ACC112 (cell line): ENCODE measurements around the gene BRAF.
"Not testable (repeated sequence)": the region's sequence is repeated elsewhere in the genome, so short reads cannot be mapped to it uniquely, and the experiment has no call there.

Source experiments
- H2AFZ ChIP-seq: fragments of 200-600 bp; sonication (generic); one replicate; pipeline ENCODE4 v1.6.0; 2017; ENCODE audit warnings: antibody characterized with exemption, low read length; ENCODE audit not compliant: unreplicated experiment
- H3K27ac ChIP-seq: fragments of 200-600 bp; sonication (generic); 2 replicates; pipeline ENCODE4 v1.5.1; 2014; ENCODE audit warnings: low read depth, mild to moderate bottlenecking, antibody characterized with exemption, low read length, moderate library complexity
- H3K27me3 ChIP-seq: fragments of 200-600 bp; sonication (generic); 2 replicates; pipeline ENCODE4 v1.6.1; 2014; ENCODE audit warnings: mild to moderate bottlenecking, antibody characterized with exemption, low read length, moderate library complexity, mixed read lengths; ENCODE audit not compliant: insufficient read depth
- H3K36me3 ChIP-seq: fragments of 200-600 bp; sonication (generic); 2 replicates; pipeline ENCODE4 v1.6.1; 2016; ENCODE audit warnings: mild to moderate bottlenecking, antibody characterized with exemption, low read length, moderate library complexity, mixed read lengths; ENCODE audit not compliant: insufficient read depth
- H3K4me1 ChIP-seq: fragments of 200-600 bp; sonication (generic); one replicate; pipeline ENCODE4 v1.6.1; 2016; ENCODE audit warnings: low read length, mixed read lengths; ENCODE audit not compliant: insufficient read depth, unreplicated experiment, control insufficient read depth
- H3K4me3 ChIP-seq: fragments of 200-600 bp; sonication (generic); 2 replicates; pipeline ENCODE4 v1.5.1; 2014; ENCODE audit warnings: mild to moderate bottlenecking, low read depth, low read length
- H3K79me2 ChIP-seq: fragments of 200-600 bp; sonication (generic); one replicate; pipeline ENCODE4 v1.6.0; 2016; ENCODE audit warnings: low read length; ENCODE audit not compliant: control insufficient read depth, unreplicated experiment, insufficient read depth

The BRAF gene

DNA sequence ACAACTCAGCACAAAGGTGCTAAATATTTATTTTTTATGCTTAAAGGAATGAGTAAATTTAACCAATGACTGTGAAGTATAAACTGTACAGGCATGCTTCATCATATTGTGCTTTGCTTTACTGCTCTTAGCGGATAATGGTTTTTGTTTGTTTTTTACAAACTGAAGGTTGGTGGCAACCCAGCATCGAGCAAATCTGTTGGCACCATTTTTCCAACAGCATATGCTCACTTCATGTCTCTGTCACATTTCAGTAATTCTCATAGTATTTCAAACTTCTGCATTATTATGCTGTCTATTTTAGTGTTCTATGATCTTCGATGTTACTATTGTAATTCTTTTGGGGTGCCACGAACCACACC is 22.8 kb downstream of the BRAF start:
- peaks cover 3% of the 10 kb centered on the region for H3K4me1 ChIP-seq
- H3K27ac ChIP-seq, result no peak overlapping the region
- no peak overlapping the region for H3K4me3 ChIP-seq
- no peak overlapping the region for H2AFZ ChIP-seq
- H3K36me3 ChIP-seq, result 0 out of 2 replicates have a peak, but pooled peaks cover 4% of the 10 kb centered on the region
- H3K79me2 ChIP-seq, result peaks cover 57% of the 10 kb centered on the region
- no peaks in the 10 kb centered on the region for H3K27me3 ChIP-seq

GRCh38 chr7:140899883-140900282 is 24.8 kb downstream of the BRAF start:
- no peak overlapping the region for H3K27ac ChIP-seq
- peaks cover 54% of the 10 kb centered on the region for H3K79me2 ChIP-seq
- H3K4me1 ChIP-seq, result peaks cover 3% of the 10 kb centered on the region
- no peak overlapping the region for H3K4me3 ChIP-seq
- no peak overlapping the region for H2AFZ ChIP-seq
- no peaks in the 10 kb centered on the region for H3K27me3 ChIP-seq
- 0 out of 2 replicates have a peak, but pooled peaks cover 4% of the 10 kb centered on the region for H3K36me3 ChIP-seq

- no peak overlapping the region for H2AFZ ChIP-seq
- no peak overlapping the region for H3K27ac ChIP-seq
- H3K4me1 ChIP-seq, result peaks cover 2% of the 10 kb centered on the region
- H3K79me2 ChIP-seq, result peaks cover 61% of the 10 kb centered on the region
- no peaks in the 10 kb centered on the region for H3K27me3 ChIP-seq
- H3K36me3 ChIP-seq, result 0 out of 2 replicates have a peak, but pooled peaks cover 4% of the 10 kb centered on the region
- no peak overlapping the region for H3K4me3 ChIP-seq
These were observed 25.8 kb downstream of the BRAF start for GRCh38 chr7:140898786-140899536.

GRCh38 chr7:140896996-140897395 is 27.7 kb downstream of the BRAF start:
- Histone ChIP-seq H3K4me3 (no peak overlapping the region), H3K27me3 (no peaks in the 10 kb centered on the region), H3K36me3 (no peaks in the 10 kb centered on the region), H2AFZ (no peak overlapping the region), H3K27ac (no peak overlapping the region), H3K79me2 (peaks cover 61% of the 10 kb centered on the region), H3K4me1 (no peaks in the 10 kb centered on the region)

DNA sequence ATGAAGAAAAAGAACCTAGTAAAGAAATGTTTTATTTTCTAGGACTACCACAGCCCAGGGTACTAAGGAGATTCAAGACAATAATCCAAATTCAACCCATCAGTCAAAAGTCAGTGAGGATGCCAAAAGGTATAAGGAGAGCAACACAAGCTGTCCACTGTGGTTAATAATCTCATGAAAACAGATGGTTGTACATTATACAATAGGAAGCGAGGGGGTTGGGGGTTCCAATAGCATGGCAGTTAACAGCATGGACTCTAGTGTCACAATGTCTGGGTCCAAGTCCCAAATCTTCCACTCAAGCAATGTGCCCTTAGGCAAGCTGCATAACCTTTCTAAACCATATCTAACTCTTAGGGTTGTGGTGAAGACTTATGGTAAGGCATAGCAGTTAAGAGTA is 35.1 kb downstream of the BRAF start:
- Histone ChIP-seq H3K27ac (no peak overlapping the region), H3K79me2 (peaks cover 73% of the 10 kb centered on the region), H2AFZ (no peak overlapping the region), H3K4me1 (peaks cover 4% of the 10 kb centered on the region), H3K36me3 (no peaks in the 10 kb centered on the region), H3K27me3 (no peaks in the 10 kb centered on the region), H3K4me3 (no peak overlapping the region)

- H3K79me2 ChIP-seq, result peaks cover 70% of the 10 kb centered on the region
- H3K4me1 ChIP-seq, result peaks cover 4% of the 10 kb centered on the region
- H2AFZ ChIP-seq, result no peak overlapping the region
- H3K4me3 ChIP-seq, result no peak overlapping the region
- H3K27me3 ChIP-seq, result no peaks in the 10 kb centered on the region
- no peaks in the 10 kb centered on the region for H3K36me3 ChIP-seq
- no peak overlapping the region for H3K27ac ChIP-seq
These were observed 35.6 kb downstream of the BRAF start for GRCh38 chr7:140889150-140889549.

DNA sequence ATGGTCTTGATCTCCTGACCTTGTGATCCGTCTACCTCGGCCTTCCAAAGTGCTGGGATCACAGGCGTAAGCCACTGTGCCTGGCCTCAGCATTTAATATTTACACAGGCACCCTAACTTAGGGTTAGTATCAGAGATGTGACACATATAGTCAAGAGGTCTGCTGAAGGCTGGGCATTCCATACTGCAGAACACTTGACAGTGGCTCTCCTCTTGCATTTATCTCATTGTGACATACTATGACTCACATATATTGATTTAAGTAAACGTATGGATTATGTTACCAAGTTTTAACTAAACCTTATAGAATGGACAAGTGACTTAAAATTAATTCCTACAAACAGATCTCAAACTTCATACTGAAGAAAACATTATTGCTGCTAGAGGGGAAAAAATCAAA is 36.6 kb downstream of the BRAF start:
- peaks cover 4% of the 10 kb centered on the region for H3K4me1 ChIP-seq
- H3K27me3 ChIP-seq, result no peaks in the 10 kb centered on the region
- H3K27ac ChIP-seq, result no peak overlapping the region
- no peak overlapping the region for H3K4me3 ChIP-seq
- H3K36me3 ChIP-seq, result no peaks in the 10 kb centered on the region
- no peak overlapping the region for H2AFZ ChIP-seq
- peaks cover 70% of the 10 kb centered on the region for H3K79me2 ChIP-seq

GRCh38 chr7:140885735-140886334 is 38.9 kb downstream of the BRAF start:
- Histone ChIP-seq H3K4me3 (no peak overlapping the region), H3K27ac (no peak overlapping the region), H3K36me3 (no peaks in the 10 kb centered on the region), H3K4me1 (peaks cover 4% of the 10 kb centered on the region), H3K27me3 (no peaks in the 10 kb centered on the region), H3K79me2 (peaks cover 60% of the 10 kb centered on the region), H2AFZ (no peak overlapping the region)

GRCh38 chr7:140883378-140883777 is 41.4 kb downstream of the BRAF start:
- Histone ChIP-seq H3K79me2 (peaks cover 53% of the 10 kb centered on the region), H3K27ac (no peak overlapping the region), H3K4me3 (no peak overlapping the region)

GRCh38 chr7:140882834-140883233 is 41.9 kb downstream of the BRAF start:
- H3K79me2 ChIP-seq, result peaks cover 53% of the 10 kb centered on the region
- not testable (repeated sequence) for H3K36me3 ChIP-seq

More at GRCh38 chr7:140883378-140883777, 41.4 kb downstream of the BRAF start:
- no peak overlapping the region for H2AFZ ChIP-seq
- no peaks in the 10 kb centered on the region for H3K36me3 ChIP-seq
- peaks cover 3% of the 10 kb centered on the region for H3K4me1 ChIP-seq
- no peaks in the 10 kb centered on the region for H3K27me3 ChIP-seq

More at GRCh38 chr7:140882834-140883233, 41.9 kb downstream of the BRAF start:
- not testable (repeated sequence) for H3K27ac ChIP-seq, H3K4me1 ChIP-seq, H3K4me3 ChIP-seq, H2AFZ ChIP-seq, H3K27me3 ChIP-seq
